OCI-LY1 (cell line): ENCODE data around the gene GTF2A2.
A peak's percentile ranks its signal among the peaks of the same experiment; 100 is the strongest.

ENCODE experiments used
- H2AFZ ChIP-seq: fragments of 200-600 bp; sonication (generic), shearing (Covaris generic); 2 replicates; pipeline ENCODE4 v1.6.0; 2014; ENCODE audit warnings: antibody characterized with exemption, mild to moderate bottlenecking, low read length
- H3F3A ChIP-seq: fragments of 200-600 bp; sonication (generic), shearing (Covaris generic); 2 replicates; pipeline ENCODE4 v1.6.0; 2014; ENCODE audit warnings: mild to moderate bottlenecking, antibody characterized with exemption, low read length, moderate library complexity; ENCODE audit not compliant: insufficient read depth
- H3K27ac ChIP-seq: fragments of 200-600 bp; sonication (generic); 2 replicates; pipeline ENCODE4 v1.5.1; 2014; ENCODE audit warnings: low read length, mixed run types, mild to moderate bottlenecking, low read depth; ENCODE audit not compliant: poor library complexity, severe bottlenecking
- H3K27me3 ChIP-seq: fragments of 200-600 bp; sonication (generic); 2 replicates; pipeline ENCODE4 v1.6.0; 2014; ENCODE audit warnings: antibody characterized with exemption, mild to moderate bottlenecking, low read length, moderate library complexity; ENCODE audit not compliant: insufficient read depth
- H3K36me3 ChIP-seq: fragments of 200-600 bp; sonication (generic); 2 replicates; pipeline ENCODE4 v1.6.1; 2014; ENCODE audit warnings: mild to moderate bottlenecking, antibody characterized with exemption, low read length, moderate library complexity, mixed read lengths; ENCODE audit not compliant: insufficient read depth
- H3K4me1 ChIP-seq: fragments of 200-600 bp; sonication (generic); 2 replicates; pipeline ENCODE4 v1.5.1; 2014; ENCODE audit warnings: mild to moderate bottlenecking, low read length, moderate library complexity; ENCODE audit not compliant: insufficient read depth, severe bottlenecking
- H3K4me2 ChIP-seq: fragments of 200-600 bp; sonication (generic), shearing (Covaris generic); 2 replicates; pipeline ENCODE4 v1.6.1; 2014; ENCODE audit warnings: low read length
- H3K4me3 ChIP-seq: fragments of 200-600 bp; sonication (generic); 2 replicates; pipeline ENCODE4 v1.5.1; 2014; ENCODE audit warnings: low read length, low read depth, mild to moderate bottlenecking, mixed read lengths; ENCODE audit not compliant: poor library complexity, severe bottlenecking
- H3K79me2 ChIP-seq: fragments of 200-600 bp; shearing (Covaris generic); 2 replicates; pipeline ENCODE4 v1.6.1; 2016; ENCODE audit warnings: mixed run types, low read length, mixed read lengths; ENCODE audit not compliant: insufficient read depth
- H3K9ac ChIP-seq: fragments of 200-600 bp; sonication (generic), shearing (Covaris generic); 2 replicates; pipeline ENCODE4 v1.6.1; 2014; ENCODE audit warnings: mild to moderate bottlenecking, low read length, mixed read lengths
- H3K9me2 ChIP-seq: fragments of 200-600 bp; sonication (generic), shearing (Covaris generic); 2 replicates; pipeline ENCODE4 v1.6.1; 2014; ENCODE audit warnings: low read depth, mild to moderate bottlenecking, low read length, mixed read lengths
- H3K9me3 ChIP-seq: fragments of 200-600 bp; shearing (Covaris generic); 2 replicates; pipeline ENCODE4 v1.6.1; 2014; ENCODE audit warnings: low read length, mixed read lengths
- H4K20me1 ChIP-seq: fragments of 200-600 bp; sonication (generic), shearing (Covaris generic); 2 replicates; pipeline ENCODE4 v1.6.0; 2016; ENCODE audit warnings: mild to moderate bottlenecking, low read length; ENCODE audit not compliant: insufficient read depth
- EZH2 ChIP-seq: fragments of 200-600 bp; sonication (generic), shearing (Covaris generic); IDR thresholded peaks from 2 replicates; pipeline ENCODE4 v1.8.0; 2017; ENCODE audit warnings: borderline replicate concordance, mixed run types, mild to moderate bottlenecking, antibody characterized with exemption, low read length, moderate library complexity, mixed read lengths
- TF ChIP-seq, protein P1 (sequence below): fragments of 200-600 bp; sonication (generic), shearing (Covaris generic); IDR thresholded peaks from 2 replicates; pipeline ENCODE4 v1.5.1; 2017; ENCODE audit warnings: mild to moderate bottlenecking, antibody characterized with exemption, low read length, moderate library complexity, mixed read lengths

Gene GTF2A2

DNA sequence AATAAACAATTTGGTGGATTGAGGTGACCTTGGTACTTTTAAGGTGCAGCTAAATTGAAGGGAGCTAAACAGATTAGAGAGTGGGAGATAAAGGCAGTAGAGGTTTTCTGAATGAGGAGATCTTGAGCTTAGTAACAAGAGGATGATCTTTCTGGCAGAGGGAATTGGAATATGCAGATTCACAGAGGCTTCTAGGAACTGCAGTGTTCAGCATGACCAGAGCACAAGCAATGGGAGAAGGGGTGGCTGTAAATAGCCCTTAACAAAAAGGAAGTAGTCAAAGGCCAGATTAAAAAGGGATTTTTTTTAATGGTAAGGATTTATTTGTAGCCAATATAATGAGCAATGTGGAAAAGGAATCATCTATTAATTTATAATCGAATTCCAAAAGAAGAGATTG lies 37.5 kb upstream of the GTF2A2 start:
- Histone ChIP-seq H3K27ac (no peak overlapping the region), H3F3A (peaks cover 6% of the 10 kb centered on the region; the same call in 1 of the 2 replicates), H3K27me3 (no peaks in the 10 kb centered on the region), H3K4me1 (peaks cover 8% of the 10 kb centered on the region), H3K4me2 (no peak overlapping the region), H3K9me2 (no peaks in the 10 kb centered on the region), H3K9me3 (no peaks in the 10 kb centered on the region), H2AFZ (no peak overlapping the region), H3K9ac (no peak overlapping the region), H3K36me3 (no peaks in the 10 kb centered on the region), H3K79me2 (no peaks in the 10 kb centered on the region), H4K20me1 (no peaks in the 10 kb centered on the region), H3K4me3 (no peak overlapping the region)
- TF ChIP-seq, protein P1, sequence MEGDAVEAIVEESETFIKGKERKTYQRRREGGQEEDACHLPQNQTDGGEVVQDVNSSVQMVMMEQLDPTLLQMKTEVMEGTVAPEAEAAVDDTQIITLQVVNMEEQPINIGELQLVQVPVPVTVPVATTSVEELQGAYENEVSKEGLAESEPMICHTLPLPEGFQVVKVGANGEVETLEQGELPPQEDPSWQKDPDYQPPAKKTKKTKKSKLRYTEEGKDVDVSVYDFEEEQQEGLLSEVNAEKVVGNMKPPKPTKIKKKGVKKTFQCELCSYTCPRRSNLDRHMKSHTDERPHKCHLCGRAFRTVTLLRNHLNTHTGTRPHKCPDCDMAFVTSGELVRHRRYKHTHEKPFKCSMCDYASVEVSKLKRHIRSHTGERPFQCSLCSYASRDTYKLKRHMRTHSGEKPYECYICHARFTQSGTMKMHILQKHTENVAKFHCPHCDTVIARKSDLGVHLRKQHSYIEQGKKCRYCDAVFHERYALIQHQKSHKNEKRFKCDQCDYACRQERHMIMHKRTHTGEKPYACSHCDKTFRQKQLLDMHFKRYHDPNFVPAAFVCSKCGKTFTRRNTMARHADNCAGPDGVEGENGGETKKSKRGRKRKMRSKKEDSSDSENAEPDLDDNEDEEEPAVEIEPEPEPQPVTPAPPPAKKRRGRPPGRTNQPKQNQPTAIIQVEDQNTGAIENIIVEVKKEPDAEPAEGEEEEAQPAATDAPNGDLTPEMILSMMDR, result no peak
- no peak for TF ChIP-seq EZH2

DNA sequence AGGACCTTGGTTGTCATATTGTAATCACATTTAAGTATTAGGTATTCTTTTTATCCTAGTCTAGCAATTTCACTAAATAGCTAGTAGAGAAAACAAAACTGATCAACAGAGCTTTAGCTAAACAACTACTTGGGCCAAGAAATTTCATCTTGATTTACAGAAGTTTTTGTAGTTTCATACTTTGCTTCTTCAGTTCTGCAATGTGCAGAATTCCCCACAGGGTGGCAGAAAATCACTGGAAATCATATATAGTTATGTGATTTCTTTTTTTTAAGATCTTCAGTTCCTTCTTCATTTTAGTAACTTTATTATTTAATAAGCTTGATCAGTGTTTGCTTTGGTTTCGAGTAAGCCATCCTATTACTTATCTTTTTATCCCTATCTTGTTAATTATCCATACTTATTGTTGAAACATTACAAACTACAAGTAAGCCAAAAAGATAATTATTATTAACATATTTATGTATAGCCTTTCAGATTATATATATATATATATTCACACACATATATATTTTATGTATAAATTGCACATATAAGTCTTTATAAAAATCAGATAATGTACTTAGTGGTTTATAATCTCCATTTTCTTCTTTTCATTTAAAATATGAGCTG lies 34.0 kb upstream of the GTF2A2 start:
- Histone ChIP-seq H4K20me1 (no peaks in the 10 kb centered on the region), H3F3A (peaks cover 6% of the 10 kb centered on the region; the same call in 1 of the 2 replicates), H2AFZ (no peak overlapping the region), H3K4me3 (no peak overlapping the region), H3K27me3 (no peaks in the 10 kb centered on the region), H3K4me2 (no peak overlapping the region), H3K36me3 (peaks cover 6% of the 10 kb centered on the region), H3K9ac (no peak overlapping the region), H3K9me3 (no peaks in the 10 kb centered on the region), H3K9me2 (no peaks in the 10 kb centered on the region), H3K27ac (no peak overlapping the region), H3K79me2 (peaks cover 24% of the 10 kb centered on the region), H3K4me1 (peaks cover 26% of the 10 kb centered on the region)
- TF ChIP-seq, protein P1, result peak; percentile 78
- TF ChIP-seq EZH2, result no peak

GRCh38 chr15:59689626-59690236 lies 32.4 kb upstream of the GTF2A2 start:
- Histone ChIP-seq H3F3A (peaks cover 6% of the 10 kb centered on the region; the same call in 1 of the 2 replicates), H4K20me1 (no peaks in the 10 kb centered on the region), H3K27ac (peak overlapping the region; percentile 50), H3K9ac (peak overlapping the region; percentile 69), H3K9me2 (no peaks in the 10 kb centered on the region), H3K79me2 (peaks cover 40% of the 10 kb centered on the region), H3K4me1 (peaks cover 36% of the 10 kb centered on the region), H3K9me3 (no peaks in the 10 kb centered on the region), H3K27me3 (no peaks in the 10 kb centered on the region), H2AFZ (0 out of 2 replicates have a peak overlapping the region, but pooled peaks have one; percentile 59), H3K36me3 (peaks cover 21% of the 10 kb centered on the region), H3K4me3 (peak overlapping the region; percentile 90), H3K4me2 (peak overlapping the region; percentile 81)
- TF ChIP-seq, protein P1, result no peak
- no peak for TF ChIP-seq EZH2
